NCI-H1092 (cell line): ENCODE measurements around the gene LRBA.
A peak's percentile ranks its signal among the peaks of the same experiment; 100 is the strongest.

Experiments
- DNase-seq: peaks from one replicate; lab custom pipeline; 2025; lab: John Stamatoyannopoulos, UW

Gene LRBA

GRCh38 chr4:150242820-150243458, 772.1 kb downstream of the LRBA start:
- DNase-seq = peak; percentile 10

DNA sequence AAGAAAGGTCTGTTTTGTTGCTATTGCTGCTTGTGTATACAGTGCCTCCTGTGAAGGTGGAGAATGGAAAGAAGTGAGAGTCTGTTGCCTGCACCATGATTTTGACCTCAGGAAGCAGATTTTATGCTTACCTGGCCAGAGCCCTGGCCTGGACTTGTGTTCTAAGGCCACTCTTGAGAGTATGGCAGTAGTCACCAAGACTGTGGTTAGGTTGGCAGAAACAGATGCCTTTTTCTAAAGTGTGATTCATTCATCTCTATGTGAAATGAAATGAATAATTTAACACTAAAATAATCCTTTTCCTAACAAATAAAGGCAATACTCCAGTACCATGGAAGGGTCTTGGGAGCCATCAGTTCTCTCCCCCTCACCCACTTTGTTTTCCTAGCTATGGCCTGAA, 775.1 kb downstream of the LRBA start:
- no peak for DNase-seq

DNA sequence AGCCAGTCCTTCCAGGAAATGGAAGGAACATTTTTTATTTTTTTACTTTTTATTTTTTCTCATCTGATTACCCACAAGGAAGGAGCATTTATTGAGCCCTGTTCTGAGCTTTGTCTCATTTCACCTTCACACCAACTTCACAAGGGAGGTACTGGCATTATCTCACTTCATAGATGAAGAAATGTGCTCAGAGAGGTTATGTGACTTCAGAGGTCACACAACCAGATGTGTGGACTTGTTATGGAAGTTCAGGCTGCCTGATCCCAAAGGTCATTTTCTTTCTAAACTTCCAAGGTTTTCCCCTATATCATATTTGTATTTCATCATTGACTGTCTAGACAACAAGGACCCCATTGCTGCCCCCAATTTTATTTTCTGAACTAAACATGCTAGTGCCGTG, 776.5 kb downstream of the LRBA start:
- no peak for DNase-seq

DNA sequence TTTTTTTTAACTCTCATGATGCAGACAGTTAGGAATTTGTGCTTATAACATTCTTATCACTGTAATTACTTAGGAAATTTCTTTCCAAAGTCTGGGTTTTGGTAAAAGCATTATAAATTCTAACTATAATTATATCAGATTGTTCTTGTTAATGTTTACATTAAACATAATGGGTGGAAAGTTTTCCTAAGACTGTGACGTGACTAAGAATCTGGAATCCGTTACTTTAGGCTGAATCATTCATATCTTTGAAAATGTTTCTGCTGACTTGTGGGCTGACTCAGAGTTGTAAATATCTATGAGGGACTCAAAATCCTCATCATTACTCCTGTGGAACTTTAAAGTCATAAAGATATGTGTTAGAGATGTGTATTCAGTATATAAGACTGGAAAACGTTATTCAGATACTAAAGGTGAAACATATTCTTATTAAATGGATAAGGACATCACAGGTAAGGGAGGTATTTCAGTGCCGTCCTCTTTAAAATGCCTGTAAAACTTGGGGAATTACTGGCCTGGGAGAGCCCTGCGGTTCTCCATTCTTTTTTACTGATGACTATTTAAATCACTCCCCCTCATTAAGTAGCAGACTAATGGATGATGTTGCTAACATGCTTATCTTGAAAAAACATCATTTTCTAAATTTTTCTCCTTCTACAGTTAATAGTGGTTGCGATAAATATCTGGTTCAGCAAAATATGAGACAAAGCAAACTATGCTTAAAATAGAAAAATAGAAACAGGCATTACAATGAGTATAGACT, 777.8 kb downstream of the LRBA start:
- DNase-seq = no peak

DNA sequence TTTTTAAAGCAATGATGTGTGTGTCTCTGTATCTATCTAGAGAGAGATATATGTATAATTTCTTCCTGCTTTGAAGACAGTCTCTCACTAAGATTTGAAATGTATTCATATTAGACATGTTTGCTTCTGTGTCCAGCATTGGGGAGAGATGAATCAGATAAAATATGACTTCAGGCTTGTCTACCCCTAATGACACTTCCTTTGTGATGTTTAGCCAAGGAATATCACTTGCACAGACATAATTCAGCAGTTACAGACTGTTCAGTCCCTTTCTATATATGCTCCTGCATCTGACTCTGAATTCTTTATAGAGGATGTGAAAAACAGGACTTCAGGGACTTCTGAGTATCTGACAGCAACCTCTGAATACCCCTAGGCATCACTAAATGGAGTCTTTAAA, 778.5 kb downstream of the LRBA start:
- no peak for DNase-seq

DNA sequence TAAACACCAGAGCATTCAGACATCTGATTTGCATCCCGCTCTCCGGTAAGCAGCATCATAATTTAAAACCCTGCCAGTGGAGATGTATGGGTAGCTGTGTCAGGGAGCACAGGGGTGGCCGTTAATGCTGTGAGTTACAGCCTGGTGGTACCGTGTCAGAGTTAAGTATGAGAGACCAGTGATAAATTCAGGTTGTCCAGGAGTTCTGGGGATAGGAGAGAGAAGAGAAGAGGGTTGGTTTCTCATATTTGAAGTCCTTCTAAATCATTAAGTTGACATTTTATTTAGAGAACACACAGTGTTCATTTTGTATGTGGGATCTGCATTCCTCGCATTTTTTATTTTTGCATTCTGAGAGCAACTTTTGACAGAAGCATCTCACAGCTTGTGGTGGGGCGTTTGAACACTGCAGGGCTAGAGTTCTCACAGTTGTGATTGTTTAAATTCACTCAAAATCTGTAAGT, 779.2 kb downstream of the LRBA start:
- DNase-seq = no peak

DNA sequence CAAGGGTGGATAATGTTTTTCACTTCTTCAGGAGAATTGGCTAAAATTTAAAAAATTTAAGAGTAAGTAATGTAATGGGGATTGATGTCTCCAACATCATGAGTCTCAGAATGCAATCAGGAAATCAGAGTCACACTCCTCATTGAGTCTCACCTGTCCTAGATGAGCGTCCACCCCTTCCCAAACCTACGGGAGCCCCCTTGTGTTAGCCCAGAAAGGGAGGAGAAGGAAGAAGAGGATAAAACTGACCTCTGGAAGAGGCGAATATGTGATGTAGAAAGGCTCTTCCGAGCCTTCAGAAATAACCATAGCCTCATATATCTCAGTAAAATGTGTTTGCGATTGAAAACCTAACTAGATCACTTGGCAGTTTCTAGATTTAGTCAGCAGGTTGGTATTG, 779.8 kb downstream of the LRBA start:
- DNase-seq = no peak

- no peak for DNase-seq
Measured at GRCh38 chr4:150234246-150234645, 780.8 kb downstream of the LRBA start.

- peak; percentile 85 for DNase-seq
Measured at GRCh38 chr4:150232029-150232428, 783.1 kb downstream of the LRBA start.

GRCh38 chr4:150231107-150231770, 783.8 kb downstream of the LRBA start:
- DNase-seq = no peak

DNA sequence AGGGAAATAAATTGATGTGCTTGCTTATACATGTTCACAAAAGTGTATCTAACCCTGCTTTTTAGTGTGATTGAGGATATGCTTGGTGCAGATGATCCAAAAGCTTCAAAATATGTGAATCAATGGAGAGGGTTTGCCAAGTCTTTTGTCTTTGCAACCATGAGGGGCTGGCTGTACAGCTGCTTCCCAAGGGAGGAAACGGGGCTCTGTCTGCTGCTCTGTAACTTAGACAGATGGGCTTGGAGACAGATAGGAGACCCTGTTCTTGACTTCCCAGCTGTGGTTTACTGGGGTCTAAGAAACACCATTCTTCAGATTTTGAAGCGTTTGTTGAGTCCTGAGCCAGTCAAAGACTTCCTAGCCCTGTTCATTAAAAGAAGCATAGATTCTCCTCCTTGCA, 784.5 kb downstream of the LRBA start:
- DNase-seq = peak; percentile 5

GRCh38 chr4:150229520-150229919, 785.6 kb downstream of the LRBA start:
- no peak for DNase-seq

- DNase-seq = no peak
Measured at GRCh38 chr4:150224896-150225591, 790.0 kb downstream of the LRBA start.

DNA sequence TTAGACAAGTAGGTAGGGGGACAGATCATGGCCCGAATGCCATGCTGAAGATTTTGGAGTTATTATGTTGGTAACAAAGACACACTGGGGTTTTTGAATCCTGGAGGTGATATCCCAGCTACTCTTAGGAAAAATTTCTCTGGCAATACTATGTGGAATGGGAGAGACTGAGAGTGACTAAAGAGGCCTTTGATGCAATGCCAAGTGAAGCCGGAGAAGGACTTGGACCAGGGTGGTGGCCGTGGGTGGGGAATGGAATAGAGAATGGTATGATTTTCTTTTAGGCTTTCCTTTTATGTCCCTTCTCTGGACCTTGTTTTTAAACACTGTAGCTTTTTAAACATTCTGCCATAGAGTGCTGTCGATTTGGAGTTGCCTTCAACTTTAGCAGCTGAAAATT, 795.2 kb downstream of the LRBA start:
- no peak for DNase-seq

- DNase-seq = no peak
Measured at GRCh38 chr4:150218447-150218846, 796.6 kb downstream of the LRBA start.

GRCh38 chr4:150217808-150218207, 797.3 kb downstream of the LRBA start:
- DNase-seq = peak; percentile 66

DNA sequence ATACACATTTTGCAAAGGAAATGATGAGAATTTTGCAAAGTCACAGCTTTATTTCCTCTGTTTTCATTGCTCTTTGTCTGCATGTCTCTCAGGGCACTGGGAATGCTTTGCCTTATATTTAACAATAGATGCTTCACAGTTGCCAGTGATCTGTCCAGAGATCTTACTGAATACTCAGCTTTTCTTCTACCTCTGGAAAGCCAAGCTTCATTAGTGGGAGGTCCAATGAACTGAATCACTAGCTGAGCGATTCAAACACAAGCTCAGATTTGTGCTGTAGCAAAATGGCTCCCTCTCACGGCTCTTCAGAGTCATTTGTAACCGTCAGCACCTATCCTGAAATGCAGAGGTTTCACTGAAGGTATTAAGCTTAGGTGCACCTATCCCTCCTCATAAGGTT, 797.9 kb downstream of the LRBA start:
- DNase-seq = peak; percentile 40

GRCh38 chr4:150216726-150217125, 798.4 kb downstream of the LRBA start:
- DNase-seq = no peak

DNA sequence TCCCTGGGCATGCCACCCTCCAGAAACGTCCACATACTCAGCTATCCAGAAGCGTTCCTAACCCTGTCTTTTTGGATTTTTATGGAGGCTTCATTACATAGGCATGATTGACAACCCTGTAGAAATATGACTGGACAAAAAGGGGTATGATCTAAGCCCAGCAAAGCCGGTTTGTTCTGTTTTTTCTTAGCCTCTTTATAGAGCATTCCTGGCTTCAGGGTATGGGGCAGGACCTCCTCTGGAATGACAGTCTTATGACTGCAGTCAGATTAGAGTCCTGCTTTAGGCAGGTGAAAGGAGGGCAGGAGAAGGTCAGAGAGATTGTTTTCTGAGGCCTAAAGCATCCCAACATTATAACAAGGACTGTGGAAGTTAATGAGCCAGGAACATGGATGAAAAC, 799.5 kb downstream of the LRBA start:
- DNase-seq = no peak
